Tibial nerve (tissue), 4 donors: ENCODE results near the gene NGFR. TPM values are rescaled to one million over a fixed set of nuclear protein-coding genes. Genes with fewer than 3 reads are reported as not detected.

Source experiments
- DNase-seq, 2 donors: peaks; one replicate each; pipeline ENCODE4 v3.0.0-alpha.2; 2019; ENCODE audit warnings: low spot score in 2 of 2
- H3K27ac ChIP-seq, 4 donors: fragments of 200-600 bp; sonication (generic) in 3 of 4; one replicate each; pipeline ENCODE4 v1.5.1; 2017 to 2019; ENCODE audit warnings: mild to moderate bottlenecking in 1 of 4
- H3K27me3 ChIP-seq, 2 donors: fragments of 200-600 bp; sonication (generic) in 1 of 2; one replicate each; pipeline versions ENCODE4 v1.5.1 to v1.6.0; 2017 to 2019
- H3K36me3 ChIP-seq, 3 donors: fragments of 200-600 bp; sonication (generic); one replicate each; pipeline ENCODE4 v1.5.1; 2018 to 2019
- H3K4me1 ChIP-seq, 4 donors: fragments of 200-600 bp; sonication (generic) in 3 of 4; one replicate each; pipeline ENCODE4 v1.5.1; 2017 to 2019
- H3K4me3 ChIP-seq, 4 donors: fragments of 200-600 bp; sonication (generic) in 3 of 4; one replicate each; pipeline ENCODE4 v1.5.1; 2017 to 2019; ENCODE audit warnings: mild to moderate bottlenecking in 1 of 4, moderate library complexity in 1 of 4
- H3K9me3 ChIP-seq, 4 donors: fragments of 200-600 bp; sonication (generic) in 3 of 4; one replicate each; pipeline ENCODE4 v1.5.1; 2017 to 2019
- CTCF ChIP-seq, 5 experiments: fragments of 200-600 bp in 3 of 5; fragments of 450-650 bp in 2 of 5; sonication (generic) in 3 of 5; IDR thresholded peaks; one replicate each; pipeline ENCODE4 v1.5.1; 2016 to 2019; ENCODE audit warnings: antibody characterized with exemption in 5 of 5, mild to moderate bottlenecking in 3 of 5, moderate library complexity in 2 of 5
- EP300 ChIP-seq, 2 donors: sonication (generic); formaldehyde crosslinking; IDR thresholded peaks; one replicate each; pipeline ENCODE4 v1.6.1; 2017; ENCODE audit warnings: antibody characterized with exemption in 2 of 2, mild to moderate bottlenecking in 1 of 2
- POLR2A ChIP-seq, 2 donors: fragments of 450-650 bp; IDR thresholded peaks; one replicate each; pipeline ENCODE4 v1.6.1; 2017; ENCODE audit warnings: antibody characterized with exemption in 2 of 2, mild to moderate bottlenecking in 2 of 2, moderate library complexity in 2 of 2
- WGBS, 2 donors: methylation state at CpG; one replicate each; pipeline ENCODE4 v1.1.5; 2018; 5-methylcytosine and 5-hydroxymethylcytosine counted together
- total RNA-seq, 4 donors: library from RNA; depleted of rRNA; stranded (reverse); fragments of >200 nt; gene quantifications; one replicate each; pipeline ENCODE4 v1.1.0, GENCODE V29; 2016

NGFR gene
- total RNA-seq, 4 donors from 2014 or later: 205 to 279 (median 238) TPM

- TF ChIP-seq CTCF (IDR thresholded peaks at IDR 0.05) (no peak), POLR2A (IDR thresholded peaks at IDR 0.05) (no peak), EP300 (IDR thresholded peaks at IDR 0.05) (no peak)
- Histone ChIP-seq H3K27ac (peak overlapping the region in 3 of 4 donors; percentile 58 to 85 (median 75)), H3K4me1 (peaks cover 0 to 51% (median 18%) of the 10 kb centered on the region in 4 donors), H3K27me3 (peaks cover 0 to 56% of the 10 kb centered on the region in 2 donors), H3K9me3 (no peaks in the 10 kb centered on the region), H3K36me3 (no peaks in the 10 kb centered on the region), H3K4me3 (peak overlapping the region; percentile 44 to 71 (median 60))
- 0 to 2% methylated on average over 8 to 12 of the region's 13 CpGs for WGBS, 2 donors
- no peak for DNase-seq
Measured at GRCh38 chr17:49496867-49497147, 1.7 kb downstream of the NGFR start.

- H3K4me3 ChIP-seq: peak overlapping the region; percentile 44 to 71 (median 60)
- H3K4me1 ChIP-seq: peaks cover 0 to 57% (median 21%) of the 10 kb centered on the region in 4 donors
- 1% methylated on average over 52 to 61 of the region's 75 CpGs for WGBS, 2 donors
- H3K9me3 ChIP-seq: no peaks in the 10 kb centered on the region
- peaks cover 0 to 58% of the 10 kb centered on the region in 2 donors for H3K27me3 ChIP-seq
- H3K27ac ChIP-seq: peak overlapping the region in 3 of 4 donors; percentile 58 to 85 (median 75)
- TF ChIP-seq POLR2A (IDR thresholded peaks at IDR 0.05) (peak in 1 of 2 donors; percentile 30), EP300 (IDR thresholded peaks at IDR 0.05) (peak in 1 of 2 donors; percentile 57), CTCF (IDR thresholded peaks at IDR 0.05) (no peak)
- peaks cover 0 to 5% (median 0%) of the 10 kb centered on the region in 3 donors for H3K36me3 ChIP-seq
- peak; percentile 60 to 69 for DNase-seq
Measured at GRCh38 chr17:49497148-49498028, 2.3 kb downstream of the NGFR start.

- Histone ChIP-seq H3K27me3 (peaks cover 0 to 58% of the 10 kb centered on the region in 2 donors), H3K27ac (peak overlapping the region in 3 of 4 donors; percentile 58 to 85 (median 75)), H3K36me3 (peaks cover 0 to 11% (median 0%) of the 10 kb centered on the region in 3 donors), H3K4me3 (peak overlapping the region; percentile 44 to 71 (median 60)), H3K9me3 (no peaks in the 10 kb centered on the region), H3K4me1 (peaks cover 0 to 65% (median 21%) of the 10 kb centered on the region in 4 donors)
- TF ChIP-seq EP300 (IDR thresholded peaks at IDR 0.05) (no peak), CTCF (IDR thresholded peaks at IDR 0.05) (no peak), POLR2A (IDR thresholded peaks at IDR 0.05) (no peak)
- DNase-seq: peak in 1 of 2 donors; percentile 17
- WGBS, 2 donors: 38 to 42% methylated on average over 12 of the region's 12 CpGs
Measured at GRCh38 chr17:49498029-49498615, 3.0 kb downstream of the NGFR start.

- H3K27ac ChIP-seq: peak overlapping the region in 2 of 4 donors; percentile 21 to 24
- H3K27me3 ChIP-seq: peaks cover 0 to 58% of the 10 kb centered on the region in 2 donors
- no peaks in the 10 kb centered on the region for H3K9me3 ChIP-seq
Measured at GRCh38 chr17:49501496-49501895, 6.4 kb downstream of the NGFR start.

More at GRCh38 chr17:49501496-49501895, 6.4 kb downstream of the NGFR start:
- TF ChIP-seq POLR2A (IDR thresholded peaks at IDR 0.05): no peak
- no peak for TF ChIP-seq EP300 (IDR thresholded peaks at IDR 0.05)
- TF ChIP-seq CTCF (IDR thresholded peaks at IDR 0.05): no peak
- DNase-seq: no peak
- Histone ChIP-seq H3K4me1 (peaks cover 0 to 57% (median 19%) of the 10 kb centered on the region in 4 donors), H3K4me3 (no peak overlapping the region), H3K36me3 (peaks cover 0 to 41% (median 0%) of the 10 kb centered on the region in 3 donors)
- 57 to 62% methylated on average over 3 of the region's 3 CpGs for WGBS, 2 donors
